Activated T-cell treated with anti-CD3 and anti-CD28 coated beads for 1 hour (primary cell): ENCODE measurements around the gene EPG5.
"Not testable (repeated sequence)": the region's sequence is repeated elsewhere in the genome, so short reads cannot be mapped to it uniquely, and the experiment has no call there.

Source experiments
- DNase-seq: peaks from one replicate; pipeline ENCODE4 v3.0.0-alpha.2; 2020; ENCODE audit warnings: low read depth

The EPG5 gene

DNA sequence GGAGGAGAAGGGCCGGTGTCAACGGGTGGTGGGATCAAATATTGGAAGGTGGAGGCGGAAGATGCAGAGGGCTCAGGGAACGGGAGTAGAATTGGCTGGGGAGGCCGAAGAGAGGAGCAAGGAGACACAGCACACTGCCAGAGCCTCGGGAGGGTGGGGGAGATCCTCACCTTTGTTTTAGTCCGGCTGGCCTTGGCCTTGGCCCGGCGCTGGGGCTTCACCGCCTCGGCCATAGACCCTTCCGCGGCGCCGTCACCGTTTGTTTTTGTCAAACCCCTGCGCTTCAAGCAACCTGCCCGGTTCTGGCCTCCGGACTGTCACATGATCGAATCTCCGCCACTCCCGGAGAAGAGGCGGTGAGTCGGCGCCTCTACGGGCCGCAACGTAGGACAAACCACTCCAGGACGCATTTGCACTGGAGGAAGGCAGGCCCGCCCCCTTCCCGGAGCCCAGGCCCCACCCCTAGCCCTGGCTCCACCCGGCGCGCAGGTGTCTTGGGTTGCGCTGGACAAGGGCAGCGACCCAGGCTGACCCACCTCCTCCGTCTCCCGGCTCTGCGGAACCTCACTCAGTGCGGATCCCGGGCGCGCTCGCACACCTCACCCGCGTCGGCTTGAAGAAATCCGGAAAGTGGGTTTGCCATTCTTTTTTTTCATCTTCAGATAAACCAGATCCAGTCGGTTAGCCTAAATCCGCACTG, at the start of gene EPG5:
TSS of gene EPG5 (minus strand) at position 323 of the 700 bp plus-strand sequence. CDS start at position 233, 90 bp downstream.
- DNase-seq, result peak; percentile 82

DNA sequence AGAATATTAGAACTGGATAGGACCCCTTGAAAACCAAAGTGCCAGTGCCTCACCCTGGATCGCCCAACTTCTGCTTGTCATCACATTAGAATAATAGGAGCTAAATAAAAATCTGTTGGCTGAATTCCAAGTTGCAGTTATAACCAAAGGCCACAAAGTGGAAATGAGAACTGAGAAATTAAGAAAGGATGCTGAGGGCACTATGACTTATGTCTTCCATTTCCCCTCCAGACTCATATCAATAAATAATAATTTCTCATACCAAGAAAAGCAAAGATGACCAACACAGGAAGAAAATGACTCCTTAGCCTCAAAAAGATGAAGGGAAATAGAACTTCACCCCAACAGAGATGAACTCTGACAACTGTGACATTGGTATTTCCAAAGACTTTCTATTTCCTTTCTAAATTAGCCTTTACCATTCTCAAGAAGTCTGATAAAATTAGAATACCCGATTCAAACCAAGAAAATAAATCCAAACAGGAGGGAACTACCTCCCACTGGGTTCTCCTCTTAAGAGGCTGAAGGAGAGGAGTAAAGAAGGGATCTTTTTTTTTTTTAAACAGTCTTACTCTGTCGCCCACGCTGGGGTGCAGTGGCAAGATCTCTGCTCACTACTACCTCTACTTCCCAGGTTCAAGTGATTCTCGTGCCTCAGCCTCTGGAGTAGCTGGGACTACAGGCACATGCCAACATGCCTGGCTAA, 46.5 kb upstream of the EPG5 start:
- no peak for DNase-seq

DNA sequence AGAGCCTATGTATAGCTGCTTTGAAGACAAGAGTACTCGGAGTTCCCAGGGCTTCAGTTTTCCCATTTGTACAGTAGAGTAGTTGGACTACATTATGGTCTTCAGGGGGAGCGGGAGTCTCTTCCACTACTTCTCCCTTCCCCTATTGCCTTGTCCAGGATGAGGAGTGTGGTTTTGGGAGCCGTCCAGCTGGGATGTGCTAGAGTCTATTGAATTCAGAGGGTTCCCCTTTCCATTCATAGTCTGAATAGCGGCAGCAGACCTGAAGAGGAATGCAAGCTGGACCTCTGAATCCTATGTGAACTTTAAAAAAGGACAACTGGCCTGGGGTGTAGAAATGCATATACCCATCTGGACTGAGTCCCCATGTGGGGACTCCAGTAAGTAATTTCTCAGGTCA, 43.5 kb upstream of the EPG5 start:
- no peak for DNase-seq

DNA sequence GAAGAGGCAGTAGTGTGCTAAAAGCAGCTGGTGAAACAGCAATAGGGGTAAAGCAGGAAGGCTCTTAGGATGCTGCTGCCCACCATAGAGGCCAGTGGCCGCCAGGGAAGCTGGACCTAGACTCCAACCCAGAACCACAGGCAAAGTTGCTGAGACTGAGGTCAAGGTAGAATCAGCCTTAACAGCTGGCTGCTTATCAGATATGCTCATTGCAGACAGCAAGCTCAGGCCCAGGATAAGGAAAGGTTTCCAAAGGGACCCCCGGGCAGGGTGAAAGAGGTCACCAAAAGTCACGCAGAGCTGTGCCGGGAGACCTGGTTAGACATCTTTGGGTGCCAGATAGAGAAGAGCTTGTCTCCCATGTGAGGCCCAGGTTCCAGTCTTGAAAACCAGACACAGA, 42.9 kb upstream of the EPG5 start:
- no peak for DNase-seq

GRCh38 chr18:46009125-46009840, 42.2 kb upstream of the EPG5 start:
- no peak for DNase-seq

- DNase-seq, result no peak
Measured at GRCh38 chr18:46008531-46008930, 41.4 kb upstream of the EPG5 start.

- DNase-seq, result no peak
Measured at GRCh38 chr18:46007165-46007564, 40.0 kb upstream of the EPG5 start.

DNA sequence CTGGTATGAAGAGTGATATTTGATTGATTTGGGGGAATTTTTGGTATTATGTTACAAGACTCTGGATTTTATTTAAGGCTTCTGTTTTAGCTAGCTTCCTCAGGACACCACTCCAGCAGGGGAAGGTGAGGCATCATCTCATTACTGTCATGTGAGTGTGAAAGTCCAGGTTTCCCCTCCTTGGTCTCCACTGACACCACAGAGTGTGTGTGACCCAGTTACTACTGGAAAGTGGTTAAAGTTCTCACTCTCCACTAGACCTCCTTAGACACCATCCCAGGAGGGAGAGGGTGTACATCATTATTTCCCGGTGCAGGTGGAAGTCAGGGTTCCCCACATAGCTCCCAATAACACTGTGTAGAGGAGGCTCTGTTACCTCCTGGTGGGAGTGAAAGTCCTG, 35.8 kb upstream of the EPG5 start:
- no peak for DNase-seq

GRCh38 chr18:46001892-46002291, 34.8 kb upstream of the EPG5 start:
- DNase-seq, result no peak

GRCh38 chr18:46001074-46001473, 33.9 kb upstream of the EPG5 start:
- no peak for DNase-seq

DNA sequence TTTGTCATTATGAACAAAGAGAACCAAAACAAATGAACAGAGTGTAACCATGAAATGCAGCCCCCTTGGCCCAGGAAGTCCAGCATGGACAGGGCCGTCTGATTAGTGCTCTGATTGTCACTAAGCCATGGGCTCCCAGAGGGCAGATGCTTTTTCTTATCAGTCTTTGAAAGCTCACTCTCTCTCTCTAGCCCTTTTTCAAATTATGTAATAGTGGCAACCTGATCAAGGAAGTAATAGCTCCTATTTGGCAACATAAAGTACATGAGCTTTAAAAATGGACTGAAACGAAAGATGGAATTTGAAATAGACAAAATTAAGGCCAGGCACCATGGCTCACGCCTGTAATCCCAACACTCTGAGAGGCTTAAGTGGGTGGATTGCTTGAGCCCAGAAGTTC, 32.4 kb upstream of the EPG5 start:
- DNase-seq, result no peak

- no peak for DNase-seq
Measured at GRCh38 chr18:45998244-45998643, 31.1 kb upstream of the EPG5 start.

- peak; percentile 3 for DNase-seq
Measured at GRCh38 chr18:45997700-45998151, 30.6 kb upstream of the EPG5 start.

- DNase-seq, result no peak
Measured at GRCh38 chr18:45995461-45995860, 28.3 kb upstream of the EPG5 start.

GRCh38 chr18:45993438-45993837, 26.3 kb upstream of the EPG5 start:
- DNase-seq, result no peak

DNA sequence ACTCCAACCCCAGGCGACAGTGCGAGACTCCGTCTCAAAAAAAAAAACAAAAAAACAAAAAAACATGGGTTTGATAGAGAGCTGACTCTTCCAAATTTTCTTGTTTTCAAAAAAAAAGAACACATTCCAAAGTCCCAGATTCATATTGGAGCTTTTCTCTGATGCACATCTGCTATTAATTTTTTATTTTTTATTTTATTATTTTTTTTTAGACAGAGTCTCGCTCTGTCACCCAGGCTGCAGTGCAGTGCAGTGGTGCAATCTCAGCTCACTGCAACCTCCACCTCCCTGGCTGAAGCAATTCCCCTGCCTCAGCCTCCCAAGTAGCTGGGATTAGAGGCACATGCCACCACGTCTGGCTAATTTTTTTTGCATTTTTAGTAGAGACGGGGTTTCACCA, 25.4 kb upstream of the EPG5 start:
- not testable (repeated sequence) for DNase-seq

- no peak for DNase-seq
Measured at GRCh38 chr18:45991788-45992187, 24.7 kb upstream of the EPG5 start.

DNA sequence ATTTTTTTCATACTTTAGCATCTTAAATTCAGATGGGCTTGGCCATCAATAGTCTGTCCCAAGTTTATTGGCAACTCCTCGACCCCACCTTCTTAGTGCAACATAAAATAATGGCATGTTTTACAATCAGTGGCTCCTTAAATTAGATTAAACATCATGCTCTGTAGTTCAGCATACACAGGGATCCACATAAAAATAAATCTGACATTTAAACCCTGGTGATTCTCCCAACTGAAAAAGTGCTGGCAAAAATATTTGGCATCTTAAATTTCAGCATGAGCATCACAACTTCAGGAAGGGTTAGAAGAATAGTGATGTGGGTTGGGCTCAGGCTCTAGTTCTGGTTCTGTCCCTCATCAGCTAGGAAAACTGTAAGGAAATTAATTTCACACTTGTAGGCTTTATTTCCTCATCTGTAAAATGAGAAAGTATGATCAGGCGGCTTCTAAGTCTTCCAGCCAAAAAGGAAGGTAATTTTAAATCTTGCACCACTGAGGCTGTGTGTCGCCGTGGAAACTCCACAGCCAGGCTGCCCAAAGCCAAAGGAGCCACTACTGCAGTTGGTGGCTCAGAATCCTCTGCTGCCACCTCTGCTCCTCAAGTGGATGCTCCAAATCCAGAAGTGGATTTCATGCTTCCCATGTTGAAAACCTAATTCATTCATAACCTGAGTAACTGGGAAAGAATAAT, 17.6 kb upstream of the EPG5 start:
- no peak for DNase-seq

DNA sequence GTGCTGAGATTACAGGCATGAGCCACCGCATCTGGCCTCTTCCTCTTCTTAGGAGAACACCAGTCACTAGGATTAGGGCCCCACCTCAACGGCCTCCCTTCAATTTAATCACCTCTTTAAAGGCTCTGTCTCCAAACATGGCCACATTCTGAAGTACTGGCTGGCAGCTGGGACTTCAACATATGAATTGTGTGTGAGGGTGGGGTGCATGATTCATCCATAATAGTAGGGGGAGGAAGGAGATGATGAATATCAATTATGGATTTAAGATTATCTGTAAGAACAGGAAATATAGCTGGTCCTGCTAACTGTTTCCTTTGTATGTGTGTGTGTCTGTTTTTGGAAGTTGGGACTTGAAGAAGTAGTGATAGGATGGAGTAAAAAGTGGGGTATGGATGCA, 14.7 kb upstream of the EPG5 start:
- DNase-seq, result no peak

GRCh38 chr18:45980229-45980628, 13.1 kb upstream of the EPG5 start:
- no peak for DNase-seq

- DNase-seq, result no peak
Measured at GRCh38 chr18:45978084-45978483, 11.0 kb upstream of the EPG5 start.

- DNase-seq, result no peak
Measured at GRCh38 chr18:45976974-45977373, 9.8 kb upstream of the EPG5 start.
